Measurements from ENCODE around the gene LOXL1.
A peak's percentile ranks its signal among the peaks of the same experiment; 100 is the strongest.

The LOXL1 gene

DNA sequence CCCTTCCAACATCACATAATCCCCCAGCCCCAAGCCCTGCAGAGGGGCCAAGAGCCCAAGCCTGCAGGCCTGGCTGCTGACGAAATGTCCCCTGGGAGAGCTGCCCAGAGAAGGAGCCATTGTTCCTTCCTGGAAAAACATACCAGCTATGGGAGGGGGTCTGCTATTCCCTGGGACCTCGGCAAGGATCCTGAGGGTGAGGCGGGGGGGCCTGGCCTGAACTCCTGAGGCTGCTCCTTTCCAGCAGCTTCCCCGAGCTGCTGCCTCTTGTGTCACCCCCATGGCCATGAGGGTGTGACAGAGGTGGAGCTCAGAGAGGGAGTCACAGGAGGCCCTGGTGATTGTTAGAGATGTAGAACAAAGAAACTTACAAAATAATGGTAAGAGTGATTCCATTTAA is 12.9 kb downstream of the LOXL1 start:
- ATAC-seq (no peak), DNase-seq (no peak)

DNA sequence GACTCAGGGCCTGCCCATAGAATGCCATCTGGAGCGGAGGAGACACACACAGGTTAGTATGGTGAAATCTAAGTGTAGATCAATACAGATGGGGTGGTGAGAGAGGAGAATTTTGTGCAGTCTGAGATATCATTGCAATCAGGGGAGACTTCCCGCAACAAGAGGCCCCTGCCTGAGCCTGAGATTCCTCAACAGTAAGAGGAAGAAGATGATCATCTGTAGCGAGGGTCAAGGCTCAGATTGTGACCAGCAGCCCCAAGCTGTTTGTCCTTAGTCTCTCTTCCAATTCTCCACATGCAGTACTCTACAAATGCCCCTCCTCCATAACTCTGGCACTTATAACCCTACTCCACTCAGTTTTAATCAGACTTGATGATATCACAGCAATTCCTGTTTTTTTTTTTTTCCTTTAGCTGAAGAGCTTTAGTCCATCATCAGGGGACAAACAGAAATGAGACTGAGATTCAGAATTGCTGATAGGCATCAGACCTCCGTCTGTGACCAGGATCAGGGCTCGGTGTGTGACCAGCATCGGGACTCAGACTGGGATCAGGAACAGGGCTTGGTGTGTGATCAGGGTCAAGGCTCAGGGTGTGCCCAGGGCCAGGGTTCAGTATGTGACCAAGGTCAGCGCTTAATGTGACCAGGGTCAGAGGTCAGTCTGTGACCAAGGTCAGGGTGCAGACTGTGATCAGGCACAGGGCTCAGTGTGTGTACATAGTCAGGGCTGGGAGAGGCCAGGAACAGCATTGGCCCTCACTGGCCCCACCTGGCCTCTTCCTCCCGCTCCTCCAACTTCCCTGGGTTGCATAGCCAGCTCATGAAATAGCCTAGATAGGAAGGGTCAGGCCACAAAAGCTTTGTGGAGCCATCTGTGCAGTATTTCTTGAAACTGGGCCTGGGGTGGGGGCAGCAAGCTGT is 14.1 kb downstream of the LOXL1 start:
- DNase-seq (no peak), ATAC-seq (no peak)

DNA sequence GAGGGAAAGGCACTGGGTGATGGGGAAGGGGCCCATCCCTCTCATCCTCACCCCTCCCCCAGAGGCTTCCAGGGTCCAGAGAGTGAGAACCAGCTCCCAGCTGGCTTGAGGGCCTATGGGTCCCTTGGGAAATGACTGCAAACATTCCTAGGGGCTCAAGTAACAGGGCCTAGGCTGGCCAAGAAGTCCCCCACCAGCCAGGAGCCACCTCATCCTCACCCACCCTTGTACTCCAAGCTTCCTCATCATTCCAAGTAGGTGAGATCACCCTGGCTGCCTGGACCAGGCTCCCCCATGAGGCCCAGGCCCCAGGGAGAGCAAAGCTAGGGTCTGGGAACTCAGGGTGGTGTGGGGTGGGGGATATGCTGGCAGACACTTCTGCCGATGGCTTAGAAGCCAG is 14.8 kb downstream of the LOXL1 start:
- no peak for ATAC-seq
- no peak for DNase-seq

DNA sequence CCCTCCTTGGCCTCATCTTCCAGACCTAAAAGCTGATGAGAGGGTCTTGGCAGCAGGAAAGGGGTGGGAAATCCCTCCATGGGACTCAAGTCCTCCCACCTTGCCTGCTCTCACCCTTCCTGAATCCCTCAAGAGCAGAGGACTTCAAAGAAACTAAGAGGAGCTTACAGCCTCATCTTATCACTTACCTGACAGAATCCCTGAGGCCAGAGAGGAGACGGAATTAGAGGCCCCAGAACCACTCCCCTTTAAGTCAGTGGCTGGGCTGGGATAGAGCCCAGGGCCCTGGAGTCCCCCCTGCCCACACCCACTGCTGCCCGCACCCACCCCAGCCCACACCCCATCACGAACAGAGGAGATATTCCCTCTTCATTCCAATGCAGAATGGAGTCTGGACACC is 15.2 kb downstream of the LOXL1 start:
- ATAC-seq (no peak), DNase-seq (no peak)

DNA sequence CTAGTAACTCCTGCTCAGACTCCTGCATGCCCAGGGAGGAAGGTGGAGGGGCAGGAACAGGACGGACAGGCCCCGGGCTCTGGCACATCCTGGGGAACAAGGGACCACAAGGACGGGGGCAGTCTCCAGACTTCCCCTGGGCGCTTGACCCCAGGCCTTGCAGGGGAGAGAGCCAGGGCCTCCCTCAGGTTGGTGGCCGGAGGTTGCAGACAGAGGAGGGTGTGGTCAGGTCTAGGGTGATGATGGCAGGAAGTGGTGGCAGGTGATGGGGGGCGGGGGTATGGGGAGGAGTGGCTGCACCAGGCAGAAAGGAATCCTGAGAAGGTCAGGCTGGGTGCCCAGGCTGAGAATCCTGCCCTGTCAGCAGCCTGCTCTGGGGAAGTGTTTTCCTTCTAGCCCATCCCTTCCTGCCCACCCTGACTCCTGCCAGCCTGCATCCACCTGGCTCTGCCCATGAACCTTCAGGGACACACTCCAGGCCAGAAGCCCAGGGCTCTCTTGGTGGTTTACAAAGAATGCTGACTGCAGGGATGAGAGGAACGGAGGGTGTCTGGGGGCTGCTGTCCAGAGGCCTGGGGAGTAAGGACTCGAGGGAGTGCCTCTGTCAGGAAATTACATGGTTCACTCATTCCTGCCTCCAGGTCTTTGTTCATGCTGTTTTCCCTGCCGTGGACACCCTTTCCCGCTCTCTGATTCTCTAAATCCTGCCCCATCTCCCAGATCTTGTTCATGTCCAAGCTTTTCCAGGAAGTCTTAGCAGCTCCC is 15.8 kb downstream of the LOXL1 start:
- DNase-seq (no peak), ATAC-seq (no peak)

DNA sequence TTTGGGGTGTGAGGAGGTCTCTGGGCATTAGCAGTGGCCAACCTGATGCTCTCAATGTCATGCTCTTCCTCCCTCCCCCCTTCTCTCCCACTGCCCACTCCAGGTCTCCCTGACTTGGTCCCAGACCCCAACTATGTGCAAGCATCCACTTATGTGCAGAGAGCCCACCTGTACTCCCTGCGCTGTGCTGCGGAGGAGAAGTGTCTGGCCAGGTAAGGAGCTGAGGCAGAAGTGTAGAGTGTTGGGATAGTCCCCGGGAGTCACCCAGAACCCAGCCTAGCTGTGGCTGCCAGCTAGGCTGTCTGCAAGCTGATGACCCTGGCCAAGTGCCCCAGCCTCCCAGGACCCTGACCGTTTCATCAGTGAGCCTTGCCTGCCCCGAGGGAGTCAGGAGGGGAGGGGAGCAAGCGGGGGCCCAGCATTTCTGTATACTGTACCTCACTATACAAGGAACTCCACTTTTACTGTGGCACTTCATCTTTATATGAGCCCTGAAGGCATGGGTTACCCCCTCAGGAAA is 16.5 kb downstream of the LOXL1 start:
- no peak for ATAC-seq
- no peak for DNase-seq

DNA sequence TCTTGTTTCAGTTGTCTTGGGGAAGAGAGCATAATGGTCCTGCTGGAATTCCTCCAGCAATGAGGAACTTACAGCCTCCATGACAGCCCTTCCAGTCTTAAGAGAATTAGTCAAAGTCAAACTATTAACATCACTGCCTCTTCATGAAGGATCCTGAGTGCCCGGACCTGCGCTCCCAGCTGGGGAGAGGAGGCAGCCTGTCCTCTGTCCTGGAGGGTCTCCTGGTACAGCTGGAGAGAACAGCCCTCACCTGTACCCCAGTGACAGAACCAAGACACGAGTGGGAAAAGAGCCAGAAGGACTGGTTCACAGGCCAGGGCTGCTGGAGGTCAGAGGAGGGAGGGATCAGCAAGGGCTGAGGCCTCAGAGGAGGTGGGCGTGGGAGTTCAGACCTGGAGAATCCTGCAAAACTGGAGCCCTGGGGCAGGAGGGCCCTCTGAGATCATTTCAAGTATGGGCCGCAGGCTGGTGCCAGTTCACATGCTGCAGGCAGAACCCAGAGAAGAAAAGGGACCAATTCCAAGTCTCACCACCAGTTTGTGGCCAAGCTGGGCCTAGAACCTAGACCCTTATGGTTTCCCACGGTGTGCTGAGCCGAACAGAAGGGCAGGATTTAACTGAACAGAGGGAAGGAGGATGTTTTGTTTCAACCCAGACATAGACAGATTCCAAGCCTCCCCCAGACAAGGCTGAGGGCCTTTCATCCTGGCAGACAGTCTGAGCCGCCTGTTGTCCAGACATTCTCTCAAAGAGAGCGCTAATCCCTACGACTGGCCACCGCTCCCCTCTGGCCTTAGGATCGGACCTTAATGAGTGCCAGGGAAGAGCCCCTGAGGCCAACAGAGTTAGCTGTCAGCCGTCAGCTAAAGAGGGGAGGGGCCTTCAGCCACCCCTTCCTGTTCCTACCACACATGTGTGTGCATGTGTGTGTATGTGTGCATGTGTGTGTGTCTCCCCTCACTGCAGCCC is 18.2 kb downstream of the LOXL1 start:
- DNase-seq (no peak), ATAC-seq (no peak)

DNA sequence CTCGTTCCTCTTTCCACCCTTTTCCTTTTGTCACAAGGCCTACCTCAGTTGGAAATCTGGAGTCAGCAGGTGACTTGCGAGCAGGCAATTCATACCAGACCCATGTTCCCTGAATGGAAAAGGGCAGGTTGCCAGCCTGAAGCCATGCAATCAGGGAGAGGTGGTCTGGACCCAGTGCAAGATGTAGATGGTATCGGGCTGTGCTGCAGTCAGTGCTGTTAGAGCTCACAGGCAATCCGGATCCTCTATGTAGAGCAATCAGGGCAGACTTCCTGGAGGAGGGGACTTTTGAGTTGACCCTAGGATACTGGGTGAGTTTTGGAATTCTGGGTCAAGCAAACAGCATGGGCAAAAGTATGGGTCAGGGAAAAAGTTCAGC is 18.9 kb downstream of the LOXL1 start:
- no peak for ATAC-seq
- no peak for DNase-seq

DNA sequence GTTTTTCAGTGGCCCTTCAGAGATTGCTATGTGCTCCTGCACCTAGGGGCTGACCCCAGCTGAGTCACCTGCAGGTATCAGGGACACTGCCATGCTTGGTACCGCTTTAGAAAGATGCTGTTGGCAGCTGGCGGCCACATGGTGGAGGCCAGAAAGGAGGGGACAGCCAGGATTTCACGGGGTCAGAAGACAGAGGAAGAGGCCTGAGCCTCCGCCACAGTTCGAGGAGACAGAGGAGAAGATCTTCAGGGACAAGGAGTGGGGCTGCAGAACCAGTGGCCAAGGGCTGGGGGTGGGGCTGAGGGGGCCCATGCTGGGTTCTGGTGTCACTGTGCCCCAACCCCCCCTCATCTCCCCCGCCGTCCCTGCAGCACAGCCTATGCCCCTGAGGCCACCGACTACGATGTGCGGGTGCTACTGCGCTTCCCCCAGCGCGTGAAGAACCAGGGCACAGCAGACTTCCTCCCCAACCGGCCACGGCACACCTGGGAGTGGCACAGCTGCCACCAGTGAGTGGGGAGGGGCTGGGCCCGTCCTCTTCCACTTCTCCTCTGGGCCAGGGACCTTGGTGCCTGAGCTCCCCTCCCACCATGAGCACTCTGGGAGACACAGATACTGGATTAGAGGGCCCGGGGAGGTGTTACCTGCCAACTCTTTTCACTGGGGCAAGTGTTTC is 19.9 kb downstream of the LOXL1 start:
- no peak for ATAC-seq

DNA sequence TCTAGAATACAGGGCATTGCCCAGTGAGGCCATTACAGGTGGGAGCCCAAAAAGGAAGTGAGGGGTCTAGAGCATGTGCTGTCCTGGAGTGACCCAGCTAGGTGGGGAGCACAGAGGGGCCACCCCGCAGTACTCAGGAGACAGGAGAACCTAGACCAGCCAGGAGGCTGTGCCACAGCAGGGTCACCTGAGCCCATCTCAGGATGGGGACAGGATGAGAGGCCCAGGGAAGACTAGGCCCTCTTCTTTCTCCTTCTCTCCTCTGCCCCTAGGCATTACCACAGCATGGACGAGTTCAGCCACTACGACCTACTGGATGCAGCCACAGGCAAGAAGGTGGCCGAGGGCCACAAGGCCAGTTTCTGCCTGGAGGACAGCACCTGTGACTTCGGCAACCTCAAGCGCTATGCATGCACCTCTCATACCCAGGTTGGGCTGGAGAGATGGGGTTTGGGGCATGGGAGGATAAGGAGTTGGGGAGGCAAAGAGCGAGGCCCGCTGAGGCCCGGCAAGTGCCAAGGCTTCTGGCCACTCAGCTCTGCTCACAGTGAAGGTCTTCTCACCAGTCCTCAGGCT is 20.6 kb downstream of the LOXL1 start:
- ATAC-seq (no peak), DNase-seq (no peak)

More for the DNA sequence above, 19.9 kb downstream of the LOXL1 start:
- DNase-seq, result no peak

DNA sequence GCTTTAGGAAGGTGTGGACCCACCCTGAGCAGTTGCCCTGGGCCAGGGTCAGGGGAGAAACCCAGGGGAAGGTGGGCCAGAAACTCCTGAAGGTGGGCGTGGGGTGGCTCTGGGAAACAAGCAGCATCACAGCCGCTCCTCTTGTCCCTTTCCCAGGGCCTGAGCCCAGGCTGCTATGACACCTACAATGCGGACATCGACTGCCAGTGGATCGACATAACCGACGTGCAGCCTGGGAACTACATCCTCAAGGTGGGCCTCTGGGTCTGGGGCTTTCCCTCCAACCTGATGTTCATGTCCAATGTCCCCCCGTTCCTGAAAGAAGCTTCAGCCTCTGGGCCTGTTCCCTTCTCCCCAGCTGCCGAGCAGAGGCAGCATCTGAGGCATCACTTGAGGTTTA is 21.4 kb downstream of the LOXL1 start:
- no peak for ATAC-seq
- no peak for DNase-seq

DNA sequence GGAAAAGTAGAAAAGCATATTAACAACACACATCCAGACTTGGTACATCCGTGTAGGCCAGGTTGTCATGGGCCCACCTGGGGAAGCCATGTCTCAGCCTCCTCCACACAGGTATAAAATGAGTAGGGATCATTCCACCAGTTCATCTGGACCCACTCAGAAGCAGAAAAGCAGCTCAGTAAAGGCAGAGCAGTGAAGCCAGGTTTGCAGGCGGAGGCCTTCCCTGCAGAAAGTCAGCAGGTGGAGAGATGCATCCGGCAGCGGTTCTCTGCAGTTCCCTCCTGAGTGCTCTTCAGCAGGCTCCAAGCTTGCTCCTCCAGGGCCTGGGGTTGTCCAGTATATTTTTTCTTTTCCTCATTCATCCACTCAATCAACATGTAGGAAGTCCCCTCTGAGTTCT is 22.1 kb downstream of the LOXL1 start:
- DNase-seq, result no peak
- ATAC-seq, result no peak

DNA sequence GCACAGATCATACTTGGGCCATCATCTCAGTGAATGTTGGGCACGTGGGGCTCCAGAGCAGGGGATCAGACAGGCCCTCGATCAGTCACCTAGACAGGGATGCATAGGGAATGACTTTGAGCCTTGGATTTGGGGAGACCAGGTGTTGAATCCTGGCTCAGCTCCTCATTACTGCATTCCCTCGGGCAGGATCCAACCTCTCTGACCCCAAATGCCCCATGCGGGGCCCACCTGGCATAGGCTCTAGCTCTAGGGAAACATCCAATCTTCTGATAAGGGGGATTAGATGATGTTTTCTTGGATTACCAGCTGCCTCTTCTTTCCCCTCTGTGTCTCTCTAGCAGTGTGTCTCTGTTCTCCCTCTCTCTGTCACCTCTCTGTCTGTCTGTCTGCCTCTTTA is 22.7 kb downstream of the LOXL1 start:
- DNase-seq (no peak), ATAC-seq (no peak)

DNA sequence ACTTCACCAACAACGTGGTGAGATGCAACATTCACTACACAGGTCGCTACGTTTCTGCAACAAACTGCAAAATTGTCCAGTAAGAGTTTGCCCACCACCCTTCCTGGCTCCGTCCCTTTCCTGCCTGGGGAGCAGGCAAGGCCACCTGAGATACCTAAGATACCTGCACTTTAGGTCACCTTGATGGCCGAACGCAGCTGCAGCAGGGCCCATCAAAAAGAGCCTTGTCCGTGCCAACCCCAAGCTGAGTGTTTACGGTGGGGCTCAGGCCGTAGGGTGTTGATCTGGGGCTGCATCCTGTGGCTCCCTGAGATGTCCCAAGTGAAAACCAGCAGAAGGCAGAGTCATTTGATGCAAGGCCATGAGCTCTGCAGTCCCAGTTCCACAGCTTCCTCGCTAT is 23.2 kb downstream of the LOXL1 start:
- DNase-seq (no peak), ATAC-seq (no peak)

DNA sequence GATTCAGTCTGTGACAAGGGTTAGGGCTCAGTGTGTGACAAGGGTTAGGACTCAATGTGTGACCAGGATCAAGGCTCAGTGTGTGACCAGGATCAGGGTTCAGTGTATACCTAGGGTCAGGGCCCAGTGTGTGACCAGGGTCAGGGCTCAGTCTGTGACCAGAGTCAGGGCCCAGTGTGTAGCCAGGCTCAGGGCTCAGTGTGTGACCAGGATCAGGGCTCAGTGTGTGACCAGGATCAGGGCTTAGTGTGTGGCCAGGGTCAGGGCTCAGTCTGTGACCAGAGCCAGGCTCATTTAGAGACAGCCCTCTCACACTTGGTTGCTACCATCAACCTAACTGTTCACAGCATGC is 24.2 kb downstream of the LOXL1 start:
- no peak for ATAC-seq

DNA sequence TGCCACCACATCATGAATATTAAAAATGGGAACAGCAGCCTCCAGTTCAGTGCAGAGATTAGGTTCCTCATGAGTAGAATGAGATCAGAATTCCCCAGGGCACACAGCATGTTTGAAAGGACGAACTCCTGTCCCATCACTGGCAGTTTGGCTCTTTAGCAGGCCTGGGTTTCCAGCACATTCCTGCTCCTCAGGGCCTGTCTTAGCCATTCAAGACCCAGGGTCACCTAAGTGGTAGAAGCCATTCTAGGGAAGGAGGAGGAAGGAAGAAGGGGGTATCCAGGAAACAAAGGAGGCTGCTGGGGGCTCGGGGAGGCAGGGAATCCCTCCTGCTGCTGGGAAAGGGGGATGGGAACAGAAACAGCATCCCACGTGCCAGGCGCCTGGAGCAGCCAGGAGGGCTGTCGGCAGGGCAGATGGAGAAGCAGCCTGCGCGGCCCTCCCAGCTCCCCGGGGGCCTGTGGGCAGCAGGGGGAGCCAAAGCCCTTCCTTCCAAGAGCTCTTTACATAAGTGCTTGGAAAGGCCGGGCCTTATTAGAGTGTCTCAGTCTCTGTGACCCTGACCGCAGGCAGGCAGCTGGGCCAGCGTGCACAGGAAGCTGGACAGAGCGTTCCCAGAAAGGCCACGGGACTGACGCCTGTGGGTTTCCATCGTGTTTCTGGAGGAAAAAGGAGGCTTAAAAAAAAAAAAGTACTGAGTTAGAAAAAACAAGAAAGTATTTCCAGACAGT is 24.7 kb downstream of the LOXL1 start:
- DNase-seq, result peak; percentile 82
- ATAC-seq, result peak; percentile 89

More for the DNA sequence above, 24.2 kb downstream of the LOXL1 start:
- DNase-seq, result no peak

DNA sequence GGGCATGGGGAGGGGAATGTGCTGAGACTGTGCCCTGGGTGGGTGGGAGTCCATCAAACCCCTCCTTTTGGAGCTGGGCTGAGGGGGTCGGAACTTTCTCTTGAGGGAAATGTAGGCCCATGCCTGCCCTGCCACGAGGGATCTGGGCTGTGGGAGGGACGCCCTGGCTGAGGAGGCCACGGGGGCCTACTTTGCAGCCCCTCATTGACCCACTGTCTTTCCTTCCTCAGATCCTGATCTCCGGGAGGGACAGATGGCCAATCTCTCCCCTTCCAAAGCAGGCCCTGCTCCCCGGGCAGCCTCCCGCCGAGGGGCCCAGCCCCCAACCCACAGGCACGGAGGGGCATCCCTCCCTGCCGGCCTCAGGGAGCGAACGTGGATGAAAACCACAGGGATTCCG is 25.3 kb downstream of the LOXL1 start:
- ATAC-seq (no peak), DNase-seq (no peak)

DNA sequence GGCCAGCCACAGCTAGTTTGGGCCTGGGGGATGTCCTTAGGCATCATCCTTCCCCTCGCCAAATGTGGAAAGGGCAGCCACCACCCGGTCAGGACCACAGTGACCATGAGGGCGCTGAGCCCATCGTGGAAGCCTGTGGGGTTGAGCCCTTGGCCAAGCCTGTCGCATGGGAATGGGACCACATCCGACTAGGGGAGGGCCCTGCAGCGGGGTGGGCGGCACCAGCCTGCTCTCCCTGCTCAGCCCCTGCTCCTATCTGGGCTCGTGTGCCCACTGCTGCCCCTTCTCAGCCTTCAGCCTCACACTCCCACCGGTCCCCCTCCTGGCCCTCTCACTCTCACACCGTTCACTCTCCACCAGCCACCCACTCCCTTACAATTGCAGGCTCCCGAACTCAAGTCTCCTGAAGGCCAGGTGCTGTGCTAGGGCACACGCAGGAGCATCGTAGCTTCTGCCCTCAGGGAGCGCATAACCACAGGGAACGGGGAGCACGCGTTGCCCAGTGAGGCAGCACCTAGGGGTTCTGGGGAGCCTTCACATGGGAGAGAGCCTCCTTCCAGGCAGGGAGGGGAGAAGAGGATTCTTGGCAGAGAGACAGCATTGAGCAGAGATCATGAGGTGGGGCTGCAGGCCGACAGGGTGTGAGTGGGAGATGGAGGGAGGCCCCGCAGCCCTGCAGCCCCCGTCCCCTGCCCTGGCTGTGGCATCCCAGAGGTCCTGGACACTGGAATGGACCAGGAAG is 26.1 kb downstream of the LOXL1 start:
- DNase-seq (no peak), ATAC-seq (no peak)

DNA sequence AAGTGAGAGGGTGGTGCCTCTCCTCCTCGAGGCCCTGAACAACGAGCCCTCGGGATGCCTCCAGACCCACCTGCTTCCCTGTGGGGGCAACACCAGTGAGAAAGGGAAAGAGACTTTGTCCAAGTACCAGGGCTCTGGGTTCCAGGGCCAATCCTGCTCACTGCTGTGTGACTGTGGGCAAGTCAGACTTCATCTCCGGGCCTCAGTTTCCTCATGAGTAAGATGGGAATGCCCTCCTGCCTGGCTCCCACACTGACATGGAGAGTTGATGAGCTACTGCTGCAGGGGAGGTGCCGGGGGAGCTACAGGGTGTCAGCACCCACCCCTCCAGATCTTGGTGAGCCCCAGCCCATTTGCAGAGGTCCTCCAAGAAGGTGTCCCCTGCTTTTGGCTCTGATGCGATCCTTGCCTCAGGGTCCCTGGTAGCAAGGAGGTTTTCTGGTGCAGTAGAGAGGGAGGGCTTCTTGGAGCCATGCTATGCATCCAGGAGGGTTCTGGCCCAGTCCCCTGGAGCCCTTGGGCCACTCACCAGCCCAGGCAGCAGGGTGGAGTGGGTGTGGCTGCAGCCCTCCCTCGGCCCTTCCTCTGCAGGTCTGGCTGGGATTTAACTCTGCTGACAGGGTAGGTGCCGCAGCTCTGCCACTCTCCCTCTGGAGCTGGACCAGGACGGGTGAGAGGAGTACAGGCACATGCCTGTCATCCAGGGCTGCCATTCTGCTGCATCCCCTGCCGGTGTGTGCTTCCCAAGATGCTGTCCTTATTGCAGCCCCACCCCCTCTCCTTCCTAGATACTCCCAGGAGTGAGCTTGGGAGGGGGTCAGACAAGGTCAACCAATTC is 26.9 kb downstream of the LOXL1 start:
- ATAC-seq (no peak), DNase-seq (no peak)
